Transverse colon (tissue), 4 donors: ENCODE measurements around the gene PRR33. TPM values are rescaled to one million over a fixed set of nuclear protein-coding genes. Genes with fewer than 3 reads are reported as not detected.

ENCODE experiments used
- DNase-seq: peaks from one replicate; pipeline ENCODE4 v3.0.0-alpha.2; 2019
- H3K27ac ChIP-seq, 4 donors: fragments of 200-600 bp; sonication (generic); 2 replicates each; pipeline ENCODE4 v1.5.1; 2016 to 2018; ENCODE audit warnings: inconsistent platforms in 4 of 4
- H3K27me3 ChIP-seq: fragments of 200-600 bp; sonication (generic); 2 replicates; pipeline ENCODE4 v1.5.1; 2017; ENCODE audit warnings: inconsistent platforms
- H3K36me3 ChIP-seq, 4 donors: fragments of 200-600 bp; sonication (generic); 2 replicates each; pipeline ENCODE4 v1.5.1; 2017 to 2019; ENCODE audit warnings: inconsistent platforms in 4 of 4
- H3K4me1 ChIP-seq, 4 donors: fragments of 200-600 bp; sonication (generic); 2 replicates each; pipeline ENCODE4 v1.5.1; 2017 to 2020; ENCODE audit warnings: inconsistent platforms in 4 of 4
- H3K4me3 ChIP-seq, 4 donors: fragments of 200-600 bp; sonication (generic); 1 replicate in 1 of 4; 2 replicates in 3 of 4; pipeline versions ENCODE4 v1.5.1 to v1.6.1; 2017 to 2019; ENCODE audit warnings: inconsistent platforms in 4 of 4
- H3K9me3 ChIP-seq, 2 donors: fragments of 200-600 bp; sonication (generic); 2 replicates each; pipeline ENCODE4 v1.5.1; 2017 to 2019; ENCODE audit warnings: inconsistent platforms in 2 of 2
- EP300 ChIP-seq: sonication (generic); formaldehyde crosslinking; IDR thresholded peaks from one replicate; pipeline ENCODE4 v1.6.1; 2017; ENCODE audit warnings: antibody characterized with exemption, low read depth
- POLR2A ChIP-seq: fragments of 450-650 bp; IDR thresholded peaks from one replicate; pipeline ENCODE4 v1.6.1; 2016; ENCODE audit warnings: antibody characterized with exemption, mild to moderate bottlenecking, moderate library complexity
- POLR2AphosphoS5 ChIP-seq, 3 donors: sonication (generic); formaldehyde crosslinking; IDR thresholded peaks; one replicate each; pipeline ENCODE4 v1.6.1; 2016; ENCODE audit warnings: antibody characterized with exemption in 3 of 3
- WGBS, 2 donors: methylation state at CpG; one replicate each; pipeline ENCODE4 v1.1.5; 2018; ENCODE audit warnings: low coverage in 1 of 2; 5-methylcytosine and 5-hydroxymethylcytosine counted together
- in situ Hi-C, 4 donors: fragments of 200-750 bp; cut with MboI; loops; one replicate each; pipeline versions ENCODE4 v1.15.0 to v1.15.1; 2017; ENCODE audit warnings: low sequenced_read_pairs in 3 of 4, low pct_ligation_motif_present in 1 of 4, low pct_unique_long_range_greater_than_20kb in 1 of 4
- intact Hi-C: fragments of 100-400 bp; cut with DNase I; formaldehyde crosslinking; loops from one replicate; pipeline ENCODE4 v1.15.1; 2023; ENCODE audit warnings: low total_unique reads
- total RNA-seq, 4 donors: library from RNA; depleted of rRNA; stranded (reverse); fragments of >200 nt; gene quantifications; one replicate each; pipeline ENCODE4 v1.1.0, GENCODE V29; 2016
- TF ChIP-seq, protein P1 (sequence below), 5 experiments: fragments of 200-600 bp in 3 of 5; fragments of 450-650 bp in 2 of 5; sonication (generic) in 3 of 5; IDR thresholded peaks; 1 replicate in 2 of 5; 2 replicates in 3 of 5; pipeline ENCODE4 v1.5.1; 2016 to 2017; ENCODE audit warnings: antibody characterized with exemption in 5 of 5, inconsistent platforms in 3 of 5, mild to moderate bottlenecking in 2 of 5, moderate library complexity in 1 of 5

Gene PRR33
- total RNA-seq, 4 donors from 2014 or later = not detected

DNA sequence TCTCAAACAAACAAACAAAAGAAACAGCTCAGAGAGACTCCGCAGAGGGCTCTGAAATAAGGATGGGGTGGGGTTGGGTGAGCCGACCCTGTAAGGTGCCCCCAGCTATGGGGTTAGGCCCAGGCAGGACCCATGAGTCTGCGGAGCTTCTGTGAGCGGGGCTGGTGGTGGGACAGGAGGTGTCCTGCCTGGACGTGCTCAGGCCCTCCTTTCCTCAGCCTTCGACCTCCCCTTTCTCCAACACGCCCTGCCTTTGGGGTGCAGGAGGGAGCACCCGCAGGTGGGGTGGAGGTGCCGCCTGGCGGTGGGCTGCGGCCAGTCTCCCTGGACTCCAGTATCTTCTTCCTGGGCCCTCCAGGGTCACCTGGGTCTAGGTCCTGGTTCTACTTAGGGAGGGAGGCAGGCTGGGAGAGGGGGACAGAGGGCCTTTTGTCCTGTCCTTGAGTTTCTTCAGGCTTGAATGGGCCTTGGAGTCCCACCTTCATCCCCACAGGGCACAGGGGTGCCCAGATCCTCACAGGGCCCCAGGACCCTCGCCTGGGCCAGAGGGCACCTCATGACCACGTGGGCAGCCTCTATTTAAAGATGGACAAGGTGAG, 12.3 kb downstream of the PRR33 start:
- in situ Hi-C loops (no loop called here), intact Hi-C loops (no loop called here)
- Histone ChIP-seq H3K4me1 (peaks cover 0 to 66% (median 17%) of the 10 kb centered on the region in 4 donors), H3K27me3 (no peaks in the 10 kb centered on the region), H3K36me3 (no peaks in the 10 kb centered on the region), H3K27ac (peak overlapping the region; percentile 60 to 74 (median 67)), H3K4me3 (no peak overlapping the region), H3K9me3 (no peaks in the 10 kb centered on the region)
- DNase-seq = no peak
- TF ChIP-seq POLR2AphosphoS5 (IDR thresholded peaks at IDR 0.05) (no peak), POLR2A (no peak), EP300 (no peak)
- TF ChIP-seq, protein P1, sequence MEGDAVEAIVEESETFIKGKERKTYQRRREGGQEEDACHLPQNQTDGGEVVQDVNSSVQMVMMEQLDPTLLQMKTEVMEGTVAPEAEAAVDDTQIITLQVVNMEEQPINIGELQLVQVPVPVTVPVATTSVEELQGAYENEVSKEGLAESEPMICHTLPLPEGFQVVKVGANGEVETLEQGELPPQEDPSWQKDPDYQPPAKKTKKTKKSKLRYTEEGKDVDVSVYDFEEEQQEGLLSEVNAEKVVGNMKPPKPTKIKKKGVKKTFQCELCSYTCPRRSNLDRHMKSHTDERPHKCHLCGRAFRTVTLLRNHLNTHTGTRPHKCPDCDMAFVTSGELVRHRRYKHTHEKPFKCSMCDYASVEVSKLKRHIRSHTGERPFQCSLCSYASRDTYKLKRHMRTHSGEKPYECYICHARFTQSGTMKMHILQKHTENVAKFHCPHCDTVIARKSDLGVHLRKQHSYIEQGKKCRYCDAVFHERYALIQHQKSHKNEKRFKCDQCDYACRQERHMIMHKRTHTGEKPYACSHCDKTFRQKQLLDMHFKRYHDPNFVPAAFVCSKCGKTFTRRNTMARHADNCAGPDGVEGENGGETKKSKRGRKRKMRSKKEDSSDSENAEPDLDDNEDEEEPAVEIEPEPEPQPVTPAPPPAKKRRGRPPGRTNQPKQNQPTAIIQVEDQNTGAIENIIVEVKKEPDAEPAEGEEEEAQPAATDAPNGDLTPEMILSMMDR (IDR thresholded peaks at IDR 0.05) = no peak
- 66 to 79% methylated on average over 2 to 9 of the region's 13 CpGs for WGBS, 2 donors

DNA sequence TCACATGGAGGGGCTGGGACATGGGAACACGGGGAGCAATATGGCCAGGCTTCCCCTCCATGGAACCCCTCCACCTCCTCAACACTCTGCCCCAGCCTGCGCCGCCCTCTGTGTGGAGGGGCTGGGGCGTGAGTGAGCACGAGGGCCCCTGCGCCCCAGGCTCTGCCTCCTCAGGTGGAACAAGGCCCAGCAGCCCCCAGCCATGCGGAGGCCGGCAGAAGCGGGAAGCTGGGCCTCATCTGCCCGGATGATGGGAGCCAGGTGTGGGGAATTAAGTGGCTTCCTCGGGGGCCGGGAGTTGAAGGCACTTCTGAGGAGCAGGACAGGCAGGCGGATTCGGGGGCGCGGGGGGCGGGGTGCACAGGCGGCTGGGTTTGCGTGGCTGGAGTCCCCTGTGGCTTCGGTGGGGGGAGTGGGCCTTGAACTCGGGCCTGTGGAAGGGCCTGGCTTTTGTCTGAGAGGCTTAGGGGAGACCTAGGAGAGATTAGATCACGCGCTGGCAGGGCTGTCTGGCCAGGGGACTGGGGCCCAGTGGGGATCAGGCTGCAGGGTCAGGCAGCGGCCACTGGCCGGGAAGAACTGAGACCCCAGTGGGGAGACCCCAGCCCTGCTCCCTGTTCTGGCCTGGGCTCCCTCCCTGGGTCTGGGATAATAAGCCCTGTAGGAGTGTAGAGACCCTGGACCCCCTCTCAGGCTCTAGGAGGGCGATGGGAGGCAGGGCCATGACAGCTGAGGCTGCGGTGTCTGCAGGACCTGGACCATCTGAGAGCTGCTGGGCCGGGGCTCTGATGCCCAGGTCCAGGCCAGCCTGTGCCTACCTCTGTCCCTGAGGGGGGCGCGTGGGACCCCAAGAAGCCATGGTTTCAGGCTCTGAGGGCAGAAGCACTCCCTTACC, 13.3 kb downstream of the PRR33 start:
- intact Hi-C loops (no loop called here), in situ Hi-C loops (no loop called here)
- no peaks in the 10 kb centered on the region for H3K36me3 ChIP-seq
- 83% methylated on average over 23 of the region's 30 CpGs; no CpG with 5 or more reads in 1 of the 2 donors for WGBS, 2 donors
- no peaks in the 10 kb centered on the region for H3K9me3 ChIP-seq
- DNase-seq = no peak
- H3K27me3 ChIP-seq = no peaks in the 10 kb centered on the region
- H3K4me1 ChIP-seq = peaks cover 0 to 66% (median 17%) of the 10 kb centered on the region in 4 donors
- H3K4me3 ChIP-seq = no peak overlapping the region
- TF ChIP-seq POLR2AphosphoS5 (IDR thresholded peaks at IDR 0.05) (no peak), POLR2A (no peak), EP300 (no peak)
- TF ChIP-seq, protein P1 (IDR thresholded peaks at IDR 0.05) = no peak
- H3K27ac ChIP-seq = peak overlapping the region; percentile 60 to 74 (median 67)

DNA sequence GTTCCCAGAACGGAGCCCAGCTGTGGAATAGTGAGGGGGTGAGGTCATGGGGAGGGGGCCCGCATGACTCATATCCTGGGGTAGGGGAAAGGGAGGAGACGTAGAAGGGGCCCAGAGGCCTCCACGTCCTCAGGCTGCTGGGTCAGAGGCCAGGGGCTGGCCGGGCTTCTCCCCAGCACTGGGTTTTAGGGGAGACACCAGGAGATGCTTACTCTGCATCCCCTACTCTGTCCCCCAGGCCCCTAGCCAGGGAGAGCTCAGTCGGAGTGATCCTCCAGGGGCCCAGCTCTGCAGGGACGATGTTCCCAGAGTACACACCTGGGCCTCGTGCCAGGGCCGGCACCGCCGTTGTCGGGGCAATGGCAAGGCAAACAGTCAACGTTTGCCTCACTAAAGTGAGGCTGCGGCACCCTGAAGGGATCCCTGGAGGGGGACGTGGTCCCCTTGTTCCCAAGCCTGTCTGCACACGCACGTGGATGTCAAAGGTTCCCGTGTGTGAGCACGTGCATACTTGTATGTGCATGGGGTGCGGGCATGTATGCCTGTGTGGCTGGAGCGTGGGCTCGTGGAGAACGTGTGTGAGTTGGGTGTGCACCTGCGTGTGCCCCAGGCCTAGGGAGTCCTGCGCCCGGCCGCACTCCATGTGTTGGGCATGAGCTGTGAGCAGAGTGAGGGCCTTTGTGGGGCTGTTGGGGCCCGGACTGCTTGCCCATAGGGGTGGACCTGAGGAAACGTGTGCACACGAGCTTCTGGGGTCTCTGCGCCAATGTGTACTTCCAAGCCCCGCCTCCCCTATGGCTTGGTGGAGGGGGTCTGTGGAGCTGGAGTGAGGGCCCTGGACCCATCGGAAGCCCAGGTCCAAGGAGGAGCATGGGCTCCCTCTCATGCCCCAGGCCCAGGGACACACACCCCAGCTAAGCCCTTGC, 14.2 kb downstream of the PRR33 start:
- peaks cover 0 to 66% (median 17%) of the 10 kb centered on the region in 4 donors for H3K4me1 ChIP-seq

More for the DNA sequence above, 14.2 kb downstream of the PRR33 start:
- TF ChIP-seq POLR2AphosphoS5 (IDR thresholded peaks at IDR 0.05) = peak in 1 of 3 donors; percentile 24
- TF ChIP-seq POLR2A = no peak
- TF ChIP-seq, protein P1 (IDR thresholded peaks at IDR 0.05) = no peak
- Histone ChIP-seq H3K36me3 (no peaks in the 10 kb centered on the region), H3K9me3 (no peaks in the 10 kb centered on the region), H3K27me3 (no peaks in the 10 kb centered on the region), H3K4me3 (no peak overlapping the region), H3K27ac (peak overlapping the region; percentile 60 to 74 (median 67))
- intact Hi-C loops (no loop called here), in situ Hi-C loops (no loop called here)
- peak; percentile 51 for DNase-seq
- WGBS, 2 donors = 59% methylated on average over 27 of the region's 33 CpGs; no CpG with 5 or more reads in 1 of the 2 donors
